ENCODE data around the gene ARHGEF7.

DNA sequence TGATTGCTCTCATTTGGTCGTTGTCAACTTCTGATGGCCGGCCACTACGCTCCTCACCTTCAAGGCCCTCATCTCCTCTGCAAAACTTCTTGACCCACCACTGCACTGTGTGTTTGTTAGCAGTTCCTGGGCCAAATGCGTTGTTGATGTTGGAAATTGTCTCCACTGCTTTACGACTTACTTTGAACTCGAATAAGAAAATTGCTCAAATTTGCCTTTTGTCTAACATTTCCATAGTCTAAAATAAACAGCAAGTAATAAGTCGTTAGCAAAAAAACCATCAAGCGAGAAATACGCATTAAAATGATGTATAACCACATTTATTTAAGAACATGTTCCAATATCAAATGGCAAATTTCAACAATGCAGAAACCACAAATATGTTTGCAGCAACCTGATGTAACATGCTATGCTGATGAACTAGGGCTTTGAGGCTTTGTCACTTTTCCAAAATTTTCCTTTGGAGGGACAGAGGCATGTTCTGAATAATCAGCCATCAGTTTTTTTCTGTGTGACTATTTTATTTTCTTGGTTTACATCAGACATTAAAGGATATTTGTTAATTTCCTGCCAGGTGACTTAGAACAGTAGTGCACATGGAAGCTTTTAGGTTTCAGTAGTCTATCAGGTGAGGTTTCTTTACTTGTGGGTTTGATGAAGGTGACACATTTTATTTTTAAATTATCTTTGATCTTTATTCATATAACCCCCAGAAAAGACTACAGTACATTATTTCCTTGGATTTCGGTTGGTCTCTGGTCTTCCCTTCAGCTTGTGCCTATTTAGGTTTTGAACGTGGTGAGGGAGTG is 130.7 kb downstream of the ARHGEF7 start:
- TF ChIP-seq, protein P1, sequence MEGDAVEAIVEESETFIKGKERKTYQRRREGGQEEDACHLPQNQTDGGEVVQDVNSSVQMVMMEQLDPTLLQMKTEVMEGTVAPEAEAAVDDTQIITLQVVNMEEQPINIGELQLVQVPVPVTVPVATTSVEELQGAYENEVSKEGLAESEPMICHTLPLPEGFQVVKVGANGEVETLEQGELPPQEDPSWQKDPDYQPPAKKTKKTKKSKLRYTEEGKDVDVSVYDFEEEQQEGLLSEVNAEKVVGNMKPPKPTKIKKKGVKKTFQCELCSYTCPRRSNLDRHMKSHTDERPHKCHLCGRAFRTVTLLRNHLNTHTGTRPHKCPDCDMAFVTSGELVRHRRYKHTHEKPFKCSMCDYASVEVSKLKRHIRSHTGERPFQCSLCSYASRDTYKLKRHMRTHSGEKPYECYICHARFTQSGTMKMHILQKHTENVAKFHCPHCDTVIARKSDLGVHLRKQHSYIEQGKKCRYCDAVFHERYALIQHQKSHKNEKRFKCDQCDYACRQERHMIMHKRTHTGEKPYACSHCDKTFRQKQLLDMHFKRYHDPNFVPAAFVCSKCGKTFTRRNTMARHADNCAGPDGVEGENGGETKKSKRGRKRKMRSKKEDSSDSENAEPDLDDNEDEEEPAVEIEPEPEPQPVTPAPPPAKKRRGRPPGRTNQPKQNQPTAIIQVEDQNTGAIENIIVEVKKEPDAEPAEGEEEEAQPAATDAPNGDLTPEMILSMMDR (conservative IDR thresholded peaks at IDR 0.05) = no peak
- TF ChIP-seq ZFX (IDR thresholded peaks at IDR 0.05) = no peak

Measured in C4-2B (cell line).